Fibroblast of gingiva (primary cell): ENCODE results near the gene AHRR.
A peak's percentile ranks its signal among the peaks of the same experiment; 100 is the strongest.

Source experiments
- DNase-seq: peaks from one replicate; pipeline ENCODE4 v3.0.0-alpha.2; 2011; ENCODE audit warnings: low read depth

AHRR gene

GRCh38 chr5:320524-321229, 837 bp upstream of the AHRR start:
- no peak for DNase-seq

- DNase-seq = no peak
Observed at GRCh38 chr5:321726-322251, 275 bp downstream of the AHRR start.

DNA sequence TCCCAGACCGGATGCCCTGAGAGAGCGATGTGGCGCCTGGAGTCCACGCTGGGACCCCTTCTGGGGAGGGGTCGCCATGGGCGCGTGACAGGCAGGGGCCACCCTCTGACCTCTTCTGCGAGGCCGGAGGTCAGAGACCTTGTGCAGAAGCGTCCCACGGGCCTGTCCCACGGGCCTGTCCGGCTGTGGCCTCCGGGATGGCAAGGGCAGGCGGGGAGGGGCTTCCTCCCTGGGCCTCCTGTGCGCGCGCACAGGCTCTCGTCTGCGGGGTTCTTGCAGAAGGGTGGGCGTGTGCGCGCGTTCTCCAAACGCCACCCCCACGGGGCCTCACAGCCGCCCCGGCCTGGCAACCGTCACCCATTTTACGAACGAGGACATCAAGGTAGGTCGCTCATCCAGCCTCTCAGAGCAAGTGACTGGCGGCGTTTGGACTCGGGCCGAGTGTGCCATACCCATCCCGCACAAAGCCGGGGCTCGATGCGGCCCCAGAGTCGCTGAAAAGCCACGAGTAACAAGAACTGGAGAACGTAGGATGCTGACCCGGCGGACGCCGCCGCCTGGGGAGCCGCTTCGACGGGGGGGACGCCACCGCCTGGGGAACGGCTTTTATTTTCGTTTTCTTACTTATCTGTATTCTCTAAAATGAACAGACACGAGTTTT, 897 bp downstream of the AHRR start:
- peak; percentile 60 for DNase-seq

DNA sequence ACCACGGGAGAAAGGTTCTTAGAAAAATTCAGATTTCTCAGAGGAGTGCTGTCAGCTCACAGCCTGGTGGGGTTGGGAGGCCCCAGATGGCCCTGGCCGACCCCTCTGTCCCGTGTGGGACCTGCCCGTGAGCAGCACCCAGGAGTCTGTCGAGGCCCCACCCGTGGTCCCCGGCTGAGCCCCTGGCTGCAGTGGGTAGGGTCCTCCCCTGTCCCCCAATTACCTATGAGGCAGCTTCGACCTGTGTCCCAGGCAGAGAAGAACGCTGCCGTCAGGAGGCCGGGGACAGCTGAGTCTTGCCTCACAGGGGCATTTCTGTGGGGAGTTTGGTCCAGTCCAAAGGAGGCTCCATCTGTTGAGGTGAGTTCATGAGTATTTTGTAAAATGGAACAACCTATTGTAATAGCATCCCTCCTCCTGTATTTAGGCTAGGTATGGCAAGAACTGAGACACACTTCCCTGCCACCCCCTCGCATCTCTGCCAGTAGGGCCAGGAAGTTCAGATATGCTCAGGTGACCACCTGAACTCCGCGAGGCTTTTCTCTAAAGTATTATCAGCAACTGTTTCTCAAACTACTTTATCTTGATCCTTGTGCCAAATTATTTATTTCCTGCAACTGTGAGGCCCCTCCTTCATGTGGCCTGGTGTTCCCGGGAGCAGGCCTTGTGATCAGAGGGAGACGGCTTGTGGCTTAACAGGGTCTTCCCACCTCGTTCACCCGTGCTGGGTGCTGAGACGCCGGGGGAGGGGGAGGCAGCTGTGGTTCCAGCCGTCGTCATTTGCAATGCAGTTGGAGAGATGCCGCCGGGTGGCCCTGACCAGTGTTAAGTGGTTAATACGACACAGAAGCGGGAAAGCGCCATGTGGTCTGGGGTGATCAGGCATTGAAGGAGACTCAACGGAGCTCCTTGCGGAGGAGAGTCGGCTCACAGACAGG, 1.7 kb downstream of the AHRR start:
- DNase-seq = no peak

- no peak for DNase-seq
Observed at GRCh38 chr5:324736-325612, 3.5 kb downstream of the AHRR start.

DNA sequence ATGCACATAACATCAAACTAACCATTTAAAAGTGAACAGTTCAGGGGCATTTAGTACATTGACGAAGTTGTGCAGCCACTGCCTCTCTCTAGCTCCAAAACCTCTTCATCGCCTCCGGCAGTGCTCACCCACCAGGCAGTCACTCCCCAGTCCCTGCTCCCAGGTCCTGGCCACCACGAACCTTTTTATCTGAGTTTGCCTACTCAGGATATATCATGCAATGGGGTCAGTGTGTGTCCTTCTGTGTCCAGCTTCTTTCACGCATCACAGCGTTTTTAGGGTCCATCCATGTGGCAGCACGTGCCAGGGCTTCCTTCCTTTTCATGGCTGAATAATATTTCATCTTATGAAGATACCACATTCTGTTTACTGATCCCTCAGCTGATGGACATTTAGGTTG, 4.6 kb downstream of the AHRR start:
- no peak for DNase-seq

DNA sequence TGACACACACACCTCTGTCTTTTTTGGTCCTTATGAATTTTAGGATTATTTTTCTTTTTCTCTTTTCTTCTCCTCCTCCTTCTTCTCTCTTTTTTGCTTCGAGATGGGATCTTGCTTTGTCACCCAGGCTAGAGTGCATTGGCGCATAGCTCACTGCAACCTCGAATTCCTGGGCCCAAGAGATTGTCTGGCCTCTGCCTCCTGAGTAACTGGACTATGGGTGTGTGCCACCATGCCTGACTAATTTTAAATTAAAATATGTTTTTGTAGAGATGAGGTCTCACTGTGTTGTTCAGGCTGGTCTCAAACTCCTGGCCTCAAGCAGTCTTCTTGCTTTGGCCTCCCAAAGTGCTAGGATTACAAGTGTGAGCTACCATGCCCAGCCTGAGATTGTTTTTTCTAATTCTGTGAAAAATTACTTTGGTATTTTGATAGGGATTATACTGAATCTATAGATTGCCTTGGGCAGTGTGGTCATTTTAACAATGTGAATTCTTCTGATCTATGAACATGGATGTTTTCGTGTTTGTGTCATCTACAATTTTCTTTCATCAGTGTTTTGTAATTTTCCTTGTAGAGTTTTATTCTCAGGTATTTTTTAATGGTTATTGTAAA, 7.7 kb downstream of the AHRR start:
- DNase-seq = no peak

DNA sequence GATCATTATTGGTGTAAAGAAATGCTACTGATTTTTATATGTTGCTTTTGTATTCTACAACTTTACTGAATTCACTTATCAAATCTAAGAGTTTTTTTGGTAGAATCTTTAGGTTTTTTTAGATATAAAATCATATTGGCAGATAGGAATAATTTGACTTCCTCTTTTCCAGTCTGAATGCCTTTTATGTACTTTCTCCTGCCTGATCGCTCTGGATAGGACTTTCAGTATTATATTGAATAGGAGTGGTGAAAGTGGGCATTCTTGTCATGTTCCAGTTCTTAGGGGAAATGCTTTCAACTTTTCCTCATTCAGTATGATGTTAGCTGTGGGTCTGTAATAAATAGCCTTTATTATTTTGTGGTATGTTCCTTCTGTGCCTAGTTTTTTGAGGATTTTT, 8.3 kb downstream of the AHRR start:
- DNase-seq = no peak

GRCh38 chr5:332843-333242, 11.3 kb downstream of the AHRR start:
- no peak for DNase-seq

DNA sequence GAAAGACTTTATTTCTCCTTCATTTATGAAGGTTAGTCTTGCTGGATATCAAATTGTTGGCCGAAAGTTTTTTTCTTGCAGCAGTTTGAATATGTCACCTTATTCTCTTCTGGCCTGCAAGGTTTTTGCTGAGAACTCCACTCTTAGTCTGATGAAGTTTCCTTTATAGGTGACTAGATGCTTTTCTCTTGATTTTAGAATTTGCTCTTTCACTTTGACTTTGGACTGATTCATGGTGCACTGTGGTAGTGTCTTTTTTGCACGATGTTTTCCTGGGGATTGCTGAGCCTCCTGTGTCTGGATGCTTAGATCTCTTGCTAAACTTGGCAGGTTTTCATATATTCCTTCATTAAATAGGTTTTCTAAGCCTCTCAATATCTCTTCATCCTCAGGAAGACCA, 12.4 kb downstream of the AHRR start:
- no peak for DNase-seq

GRCh38 chr5:334903-335739, 13.6 kb downstream of the AHRR start:
- DNase-seq = no peak

DNA sequence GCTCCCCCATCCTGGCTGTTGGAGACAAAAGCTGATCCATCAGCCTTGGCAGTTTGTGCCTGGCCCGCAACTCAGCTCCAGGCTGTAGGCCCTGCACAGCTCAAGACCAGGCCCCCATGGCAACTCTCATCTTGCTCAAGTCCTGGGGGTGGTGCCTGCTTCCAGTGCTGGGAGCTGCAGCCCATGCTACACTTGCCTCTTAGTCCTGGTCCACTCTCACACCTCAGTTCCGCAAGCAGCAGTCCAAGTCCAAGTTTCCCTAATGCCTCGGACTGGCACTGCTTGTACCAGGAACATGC, 14.2 kb downstream of the AHRR start:
- no peak for DNase-seq

- DNase-seq = no peak
Observed at GRCh38 chr5:337563-338130, 16.1 kb downstream of the AHRR start.

DNA sequence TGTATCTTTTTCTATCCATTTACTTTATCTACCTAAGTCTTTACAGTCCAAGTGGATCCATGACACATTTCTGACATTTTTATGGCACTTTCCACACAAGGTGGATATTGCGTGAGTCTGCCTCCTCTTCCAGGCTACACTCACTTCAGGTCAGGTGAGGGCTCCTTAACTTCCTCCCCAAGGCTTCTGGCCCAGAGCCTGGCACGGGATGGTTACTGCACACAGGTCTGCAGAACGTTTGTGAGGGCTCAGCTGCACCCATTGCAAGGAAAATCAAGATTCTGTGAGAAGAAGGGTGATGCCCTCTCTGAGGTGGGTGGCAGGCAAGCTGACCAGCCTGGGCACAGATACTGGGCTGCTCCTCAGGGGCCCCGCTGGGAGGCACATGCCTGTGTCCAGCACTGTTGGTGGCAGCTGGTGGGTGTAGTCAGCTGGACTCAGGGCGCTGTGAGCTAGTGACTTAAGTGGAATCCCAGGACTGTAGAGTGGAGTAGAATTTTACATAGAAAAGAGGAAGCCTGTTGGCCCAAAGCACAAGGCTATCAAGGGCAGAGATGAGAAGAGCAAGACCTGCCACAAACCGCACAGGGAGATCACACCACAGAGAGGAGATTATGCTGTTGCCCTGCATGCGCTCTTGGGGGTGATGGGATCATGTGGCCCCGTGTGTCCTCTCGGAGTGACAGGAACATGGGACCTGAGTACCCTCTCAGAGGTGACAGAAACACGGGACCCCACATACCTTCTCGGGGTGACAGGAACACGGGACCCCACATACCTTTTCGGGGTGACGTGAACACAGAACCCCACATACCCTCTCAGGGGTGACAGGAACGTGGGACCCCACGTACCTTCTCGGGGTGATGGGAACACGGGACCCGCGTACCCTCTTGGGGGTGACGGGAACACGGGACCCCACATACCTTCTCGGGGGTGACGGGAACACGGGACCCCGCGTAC, 21.3 kb downstream of the AHRR start:
- DNase-seq = no peak

GRCh38 chr5:343461-344401, 22.2 kb downstream of the AHRR start:
- peak; percentile 73 for DNase-seq

DNA sequence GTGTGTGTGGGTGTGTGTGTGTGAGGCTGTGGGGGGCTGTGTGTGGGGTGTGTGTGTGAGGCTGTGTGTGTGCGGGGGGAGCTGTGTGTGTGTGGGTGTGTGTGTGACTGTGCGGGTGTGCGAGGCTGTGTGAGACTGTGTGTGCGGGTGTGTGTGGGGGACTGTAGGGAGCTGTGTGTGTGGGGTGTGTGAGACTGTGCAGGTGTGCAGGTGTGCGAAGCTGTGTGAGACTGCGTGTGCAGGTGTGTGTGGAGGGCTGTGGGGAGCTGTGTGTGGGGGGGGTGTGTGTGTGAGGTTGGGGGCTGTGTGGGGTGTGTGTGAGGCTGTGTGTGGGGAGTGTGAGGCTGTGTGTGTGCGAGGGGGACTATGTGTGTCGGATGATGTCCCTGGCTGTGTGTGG, 23.2 kb downstream of the AHRR start:
- DNase-seq = no peak

DNA sequence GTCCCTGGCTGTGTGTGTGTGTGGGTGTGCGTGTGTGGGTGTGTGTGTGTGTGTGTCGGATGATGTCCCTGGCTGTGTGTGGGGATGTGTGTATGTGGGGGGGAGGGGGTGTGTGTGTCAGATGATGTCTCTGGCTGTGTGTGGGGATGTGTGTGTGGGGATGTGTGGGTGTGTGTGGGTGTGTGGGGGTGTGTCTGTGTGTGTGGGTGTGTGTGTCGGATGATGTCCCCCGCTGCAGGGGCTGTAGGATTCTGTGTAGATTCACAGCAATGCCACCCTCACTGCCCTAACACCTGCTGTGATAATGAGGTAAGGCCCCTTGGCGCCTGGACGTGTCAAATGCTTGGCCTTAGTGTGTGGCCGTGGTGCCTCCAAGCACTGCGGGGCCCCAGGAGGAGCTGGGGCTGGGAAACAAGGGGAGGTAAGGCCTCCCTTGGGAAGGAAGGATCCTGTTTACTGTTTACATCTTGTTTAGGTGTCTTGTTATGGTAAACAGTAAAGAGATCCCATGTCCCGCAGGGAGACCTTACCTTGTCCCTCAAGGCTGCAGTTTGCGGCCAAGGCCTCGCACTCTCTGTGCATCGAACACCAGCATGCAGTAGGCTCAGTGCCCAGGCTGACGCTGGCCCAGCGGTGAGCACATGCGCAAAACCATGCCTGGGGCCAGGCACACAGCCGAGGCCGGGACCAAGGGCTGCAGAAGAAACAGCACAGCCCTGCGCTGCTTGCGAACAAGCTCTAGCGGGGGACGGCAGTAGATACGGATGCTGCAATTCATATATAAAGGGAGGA, 24.1 kb downstream of the AHRR start:
- DNase-seq = no peak
